Activated CD4-positive, alpha-beta memory T cell treated with anti-CD3 and anti-CD28 coated beads for 36 hours (primary cell): ENCODE data around the gene KRT38. TPM values are rescaled to one million over a fixed set of nuclear protein-coding genes. Genes with fewer than 3 reads are reported as not detected.
"Not testable (repeated sequence)": the region's sequence is repeated elsewhere in the genome, so short reads cannot be mapped to it uniquely, and the experiment has no call there.

Source experiments
- CTCF ChIA-PET: fragments of 350-600 bp; sonication (Branson Sonifier 250); formaldehyde crosslinking; loops from one replicate; lab custom pipeline; 2021; ENCODE audit warnings: antibody characterized with exemption, inconsistent platforms; lab: Charles Lee
- POLR2A ChIA-PET: fragments of 350-600 bp; sonication (Branson Sonifier 250); formaldehyde crosslinking; loops from one replicate; lab custom pipeline; 2021; ENCODE audit warnings: antibody characterized with exemption; lab: Charles Lee
- DNase-seq: peaks from one replicate; pipeline ENCODE4 v3.0.0-alpha.2; 2020
- H3K27ac Mint-ChIP-seq: one replicate; pipeline ENCODE4 v1.8.0; 2021; ENCODE audit warnings: mixed read lengths
- H3K27me3 Mint-ChIP-seq: one replicate; pipeline ENCODE4 v1.8.0; 2021; ENCODE audit warnings: mixed read lengths
- H3K36me3 Mint-ChIP-seq: one replicate; pipeline ENCODE4 v1.8.0; 2021; ENCODE audit warnings: mixed read lengths
- H3K4me1 Mint-ChIP-seq: one replicate; pipeline ENCODE4 v1.8.0; 2021; ENCODE audit warnings: low read depth, mixed read lengths
- H3K4me3 Mint-ChIP-seq: one replicate; pipeline ENCODE4 v1.8.0; 2021; ENCODE audit warnings: mild to moderate bottlenecking, mixed read lengths
- H3K9me3 Mint-ChIP-seq: one replicate; pipeline ENCODE4 v1.8.0; 2021; ENCODE audit warnings: mixed read lengths
- intact Hi-C: fragments of 100-400 bp; cut with micrococcal nuclease; formaldehyde crosslinking; loops from one replicate; pipeline ENCODE4 v1.15.1; 2023
- total RNA-seq, 2 experiments: library from RNA; stranded (reverse); gene quantifications; one replicate each; pipeline ENCODE4 v1.2.3, GENCODE V29; 2021

KRT38 gene
- total RNA-seq, 2 experiments from 2014 or later, result not detected

DNA sequence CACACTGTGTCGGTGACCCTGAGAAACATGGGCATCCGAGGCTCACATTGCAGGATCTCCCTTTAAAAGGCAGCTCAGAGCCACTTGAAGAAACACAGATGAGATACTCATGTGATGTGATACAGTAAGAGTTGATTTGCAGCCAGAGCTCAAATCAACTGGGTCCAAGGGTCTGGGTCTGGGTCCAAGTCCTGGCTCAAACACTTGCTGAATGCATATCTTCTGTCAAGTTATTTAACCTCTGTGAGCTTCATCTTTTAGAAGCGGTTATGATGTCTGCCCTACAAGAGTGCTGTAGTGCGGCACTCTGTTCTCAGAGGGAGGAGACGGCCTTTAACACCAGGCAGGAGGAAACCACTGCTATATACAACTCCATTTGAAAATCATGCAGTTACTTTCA lies 6.4 kb downstream of the KRT38 start:
- CTCF ChIA-PET, result interaction anchor here (1.0 to 1.1 kb wide), 2 partner anchors 13 to 115 kb away, joined by 3 to 4 read pairs; no protein-coding TSS in a partner anchor
- no peaks in the 10 kb centered on the region for H3K9me3 Mint-ChIP-seq
- H3K36me3 Mint-ChIP-seq, result no peaks in the 10 kb centered on the region
- POLR2A ChIA-PET, result no interaction called here
- H3K4me1 Mint-ChIP-seq, result no peaks in the 10 kb centered on the region
- no peak overlapping the region for H3K4me3 Mint-ChIP-seq
- peaks cover 2% of the 10 kb centered on the region for H3K27me3 Mint-ChIP-seq
- intact Hi-C loops, result no loop called here
- no peak overlapping the region for H3K27ac Mint-ChIP-seq
- no peak for DNase-seq

DNA sequence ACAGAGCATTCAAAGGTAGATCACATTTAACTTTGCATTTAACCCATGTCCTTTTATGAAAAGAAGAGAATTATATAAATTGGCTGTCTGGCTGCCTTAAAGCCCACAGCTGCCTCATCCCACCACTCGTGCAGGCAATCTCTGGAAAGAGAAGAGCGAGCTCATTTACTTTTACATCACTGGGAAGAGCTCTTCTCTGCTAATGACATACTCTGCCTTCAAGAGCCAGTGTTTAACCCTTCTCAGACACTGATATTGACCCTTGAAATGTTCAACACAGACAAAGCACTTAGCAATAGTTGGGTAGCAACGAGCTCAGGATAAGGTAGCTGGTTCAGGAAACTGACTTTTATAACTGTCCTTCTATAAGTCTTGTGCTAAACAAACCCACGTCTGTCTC lies 6.8 kb downstream of the KRT38 start:
- CTCF ChIA-PET, result interaction anchor here (1.0 to 1.1 kb wide), 2 partner anchors 13 to 115 kb away, joined by 3 to 4 read pairs; no protein-coding TSS in a partner anchor
- Mint-ChIP-seq H3K9me3 (no peaks in the 10 kb centered on the region), H3K4me3 (no peak overlapping the region), H3K36me3 (no peaks in the 10 kb centered on the region), H3K27ac (no peak overlapping the region), H3K4me1 (no peaks in the 10 kb centered on the region), H3K27me3 (peaks cover 2% of the 10 kb centered on the region)
- intact Hi-C loops, result no loop called here
- no peak for DNase-seq
- POLR2A ChIA-PET, result interaction anchor here (0.6 kb wide), 1 partner anchor 163 kb away, joined by 4 read pairs; no protein-coding TSS in a partner anchor

DNA sequence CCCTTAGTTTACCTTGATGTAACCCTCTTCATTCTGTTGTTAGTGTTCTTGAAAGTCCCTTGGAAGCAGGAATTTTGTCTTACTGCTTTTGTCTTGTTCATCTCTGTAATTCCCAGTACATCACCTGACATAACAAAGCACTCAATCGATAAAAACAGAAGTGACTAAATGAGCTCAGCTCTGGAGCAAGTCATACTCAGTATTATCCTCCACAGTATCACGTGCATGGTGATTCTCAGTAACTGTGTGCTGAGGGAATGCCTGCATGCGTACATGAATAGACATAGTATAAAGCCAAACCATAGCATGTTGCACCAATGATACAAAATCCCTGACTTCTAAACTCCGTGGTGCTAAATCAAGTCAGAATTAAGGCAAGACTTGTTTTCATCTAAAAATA lies 7.2 kb downstream of the KRT38 start:
- Mint-ChIP-seq H3K4me1 (no peaks in the 10 kb centered on the region), H3K27me3 (peaks cover 2% of the 10 kb centered on the region), H3K4me3 (no peak overlapping the region), H3K36me3 (no peaks in the 10 kb centered on the region), H3K27ac (no peak overlapping the region), H3K9me3 (no peaks in the 10 kb centered on the region)
- CTCF ChIA-PET, result interaction anchor here (1.0 to 1.1 kb wide), 2 partner anchors 14 to 116 kb away, joined by 3 to 4 read pairs; no protein-coding TSS in a partner anchor
- POLR2A ChIA-PET, result interaction anchor here (0.6 kb wide), 1 partner anchor 164 kb away, joined by 4 read pairs; no protein-coding TSS in a partner anchor
- no peak for DNase-seq
- intact Hi-C loops, result no loop called here

DNA sequence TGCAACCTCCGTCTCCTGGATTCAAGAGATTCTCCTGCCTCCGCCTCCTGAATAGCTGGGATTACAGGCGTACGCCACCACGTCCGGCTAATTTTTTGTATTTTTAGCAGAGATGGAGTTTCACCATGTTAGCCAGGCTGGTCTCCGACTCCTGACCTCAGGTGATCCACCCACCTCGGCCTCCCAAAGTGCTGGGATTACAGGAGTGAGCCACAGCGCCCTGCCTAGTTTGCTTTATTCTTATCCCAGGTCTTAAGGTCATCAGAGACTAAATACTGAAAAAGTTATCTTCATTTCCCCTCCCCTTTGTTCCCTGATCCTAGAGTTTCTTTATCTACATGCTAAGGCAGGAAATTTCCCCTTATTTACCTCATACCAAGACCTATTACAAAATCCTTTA lies 10.4 kb downstream of the KRT38 start:
- intact Hi-C loops, H3K27me3 Mint-ChIP-seq, CTCF ChIA-PET, H3K9me3 Mint-ChIP-seq, H3K4me1 Mint-ChIP-seq, H3K36me3 Mint-ChIP-seq, H3K4me3 Mint-ChIP-seq, H3K27ac Mint-ChIP-seq, DNase-seq: not testable (repeated sequence)
- POLR2A ChIA-PET, result interaction anchor here (0.5 kb wide), 1 partner anchor 34 kb away, joined by 3 read pairs; no protein-coding TSS in a partner anchor

DNA sequence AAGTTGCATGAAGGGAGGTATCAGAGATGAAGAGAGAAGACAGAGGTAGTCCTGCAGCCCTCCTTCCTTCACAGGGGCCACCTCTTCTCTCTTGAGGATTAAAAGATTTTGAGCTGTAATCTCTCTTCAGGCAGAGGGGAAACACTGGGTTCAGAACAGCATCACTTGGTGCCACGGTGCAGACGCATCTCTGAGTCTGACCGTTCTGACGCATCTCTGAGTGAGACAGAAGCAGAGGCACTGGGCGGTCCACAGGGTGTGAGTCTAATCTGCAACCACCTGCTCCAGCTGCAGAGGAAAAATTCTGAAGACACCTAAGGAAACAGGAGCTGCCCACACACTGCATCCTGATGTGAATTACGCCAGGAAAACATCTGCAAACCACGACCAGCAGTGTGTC lies 11.1 kb downstream of the KRT38 start:
- Mint-ChIP-seq H3K27ac (no peak overlapping the region), H3K36me3 (no peaks in the 10 kb centered on the region), H3K4me3 (no peak overlapping the region), H3K27me3 (peaks cover 2% of the 10 kb centered on the region), H3K4me1 (no peaks in the 10 kb centered on the region), H3K9me3 (no peaks in the 10 kb centered on the region)
- intact Hi-C loops, result no loop called here
- ChIA-PET CTCF (no interaction called here), POLR2A (no interaction called here)
- no peak for DNase-seq

DNA sequence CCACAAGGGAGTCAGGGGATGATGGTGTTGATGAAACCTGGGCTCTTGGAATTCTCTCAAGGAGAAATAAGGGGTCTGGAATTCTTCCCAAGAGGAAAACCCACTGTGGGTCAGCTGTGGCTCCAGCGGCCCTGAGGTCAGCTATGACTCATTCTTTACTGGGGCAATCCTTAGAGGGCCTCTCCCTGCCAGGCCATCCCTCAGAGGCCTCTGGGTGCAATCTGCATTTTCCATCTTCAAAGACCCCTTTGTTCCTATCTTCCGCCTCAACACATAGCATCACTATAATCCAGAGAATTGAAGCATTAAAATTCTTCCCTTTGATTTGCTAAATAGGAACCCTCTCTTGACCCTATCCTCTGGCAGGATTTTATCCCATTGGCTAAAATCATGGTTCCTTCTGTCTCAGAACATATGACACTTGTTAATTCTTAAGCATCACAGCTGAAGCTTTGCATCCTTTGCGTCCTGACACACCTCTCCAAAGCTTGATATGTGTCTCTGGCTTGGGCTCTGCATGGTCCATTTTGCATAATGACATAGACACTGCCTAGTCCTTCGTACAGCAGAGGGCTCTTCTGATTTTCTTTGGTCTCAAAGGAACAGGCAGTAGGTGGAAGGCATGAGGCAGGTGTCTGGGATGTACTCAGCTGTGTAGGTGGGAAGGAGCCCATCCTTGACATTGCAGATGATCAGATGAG lies 12.0 kb downstream of the KRT38 start:
- no peaks in the 10 kb centered on the region for H3K36me3 Mint-ChIP-seq
- H3K27ac Mint-ChIP-seq, result no peak overlapping the region
- no peak for DNase-seq
- H3K4me1 Mint-ChIP-seq, result no peaks in the 10 kb centered on the region
- POLR2A ChIA-PET, result no interaction called here
- no peak overlapping the region for H3K4me3 Mint-ChIP-seq
- H3K9me3 Mint-ChIP-seq, result no peaks in the 10 kb centered on the region
- peaks cover 2% of the 10 kb centered on the region for H3K27me3 Mint-ChIP-seq
- CTCF ChIA-PET, result no interaction called here
- intact Hi-C loops, result no loop called here

DNA sequence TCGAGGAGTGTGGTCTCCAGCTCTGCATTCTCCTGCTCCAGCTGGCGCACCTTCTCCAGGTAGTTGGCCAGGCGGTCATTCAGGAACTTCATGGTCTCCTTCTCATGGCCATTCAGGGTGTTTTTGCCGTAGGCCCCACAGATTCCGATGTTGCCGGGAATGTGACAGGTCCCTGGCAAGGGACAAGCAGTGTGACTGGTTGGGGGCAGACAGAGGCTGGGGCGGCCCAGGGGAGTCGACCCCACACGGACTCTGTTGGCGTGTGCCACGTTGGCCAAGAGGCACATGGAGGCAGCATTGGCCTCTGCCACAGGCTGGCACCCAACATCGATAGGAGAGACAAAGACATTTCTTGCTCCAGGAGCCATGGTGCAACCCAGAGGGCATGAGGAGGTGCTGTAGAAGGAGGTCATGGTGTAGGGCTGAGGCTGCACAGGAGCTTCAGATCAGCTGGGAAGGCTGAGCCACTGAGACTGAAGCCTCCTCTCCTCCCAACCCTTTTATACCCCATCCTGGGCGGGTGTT lies 16.6 kb downstream of the KRT38 start, which contains the start of gene KRT37:
KRT37 (minus strand) TSS at position 475 of the 525 bp plus-strand sequence; CDS start at position 413, 62 bp downstream.
- Mint-ChIP-seq H3K4me3 (no peak within 1 kb of the TSS), H3K27me3 (no peaks in the 10 kb centered on the region), H3K36me3 (no peaks in the 10 kb centered on the region), H3K4me1 (peaks cover 3% of the 10 kb centered on the region), H3K9me3 (no peaks in the 10 kb centered on the region), H3K27ac (no peak within 1 kb of the TSS)
- ChIA-PET POLR2A (no interaction called here), CTCF (no interaction called here)
- no peak for DNase-seq
- intact Hi-C loops, result no loop called here

DNA sequence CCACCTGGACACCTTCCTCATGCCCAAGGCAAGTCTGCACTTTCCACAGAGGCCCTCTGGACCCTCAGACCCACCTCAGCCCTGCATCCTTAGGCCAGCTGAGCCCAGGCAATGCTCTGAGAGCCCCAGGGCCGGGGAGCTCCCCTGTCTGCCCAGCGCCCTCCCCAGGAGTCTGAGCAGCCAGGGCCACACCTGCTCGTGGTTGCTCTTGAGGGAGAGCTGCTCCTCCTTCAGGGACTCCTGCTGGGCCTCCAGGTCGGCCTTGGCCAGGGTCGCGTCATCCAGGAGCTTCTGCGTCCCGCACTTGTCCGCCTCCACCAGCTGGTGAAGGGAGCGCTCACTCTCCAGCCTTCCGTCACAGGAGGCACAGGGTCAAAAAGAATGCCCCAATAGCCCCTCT lies 18.2 kb downstream of the KRT38 start:
- CTCF ChIA-PET, result not testable (repeated sequence)

DNA sequence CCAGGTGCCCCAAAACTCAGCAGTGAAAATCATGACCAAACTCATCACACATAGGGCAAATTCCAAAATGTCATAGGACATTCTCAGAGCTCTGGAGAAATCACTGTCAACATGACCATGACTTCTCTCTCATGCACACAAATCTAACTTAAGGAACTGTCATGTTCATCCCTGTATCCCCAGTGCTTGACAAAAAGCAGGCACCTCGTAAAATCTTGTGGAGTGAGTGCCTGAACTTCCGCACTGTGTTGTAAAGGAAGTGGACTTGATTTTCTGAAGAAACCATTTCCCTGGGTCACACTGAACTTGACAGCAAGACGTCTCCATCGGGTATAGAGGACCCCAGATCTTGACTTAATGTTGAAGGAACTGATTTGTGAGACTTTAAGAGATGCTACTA lies 19.2 kb downstream of the KRT38 start:
- peaks cover 3% of the 10 kb centered on the region for H3K4me1 Mint-ChIP-seq
- POLR2A ChIA-PET, result no interaction called here

More for the DNA sequence above, 18.2 kb downstream of the KRT38 start:
- H3K4me1 Mint-ChIP-seq, H3K9me3 Mint-ChIP-seq, H3K36me3 Mint-ChIP-seq, H3K4me3 Mint-ChIP-seq, H3K27me3 Mint-ChIP-seq, DNase-seq, H3K27ac Mint-ChIP-seq, intact Hi-C loops, POLR2A ChIA-PET: not testable (repeated sequence)

DNA sequence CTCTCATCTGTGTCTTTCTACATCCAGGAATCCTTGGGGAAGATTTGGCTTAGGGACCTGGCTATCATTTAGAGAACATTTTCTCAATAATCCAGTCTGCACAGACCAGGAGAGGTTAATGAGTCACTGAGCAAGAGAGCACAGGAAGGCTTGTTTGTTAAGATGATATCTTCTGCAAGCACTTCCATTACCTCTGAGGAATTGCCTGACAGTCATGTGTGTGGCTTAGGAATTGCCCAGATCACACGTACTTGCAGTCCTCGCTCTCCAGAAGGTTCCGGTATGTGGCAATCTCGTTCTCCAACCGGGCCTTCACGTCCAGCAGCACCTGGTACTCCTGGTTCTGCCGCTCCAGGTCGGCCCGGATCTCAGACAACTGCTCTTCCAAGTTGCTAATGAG lies 19.7 kb downstream of the KRT38 start:
- Mint-ChIP-seq H3K4me1 (peaks cover 3% of the 10 kb centered on the region), H3K27ac (no peak overlapping the region), H3K4me3 (no peak overlapping the region), H3K9me3 (no peaks in the 10 kb centered on the region), H3K27me3 (no peaks in the 10 kb centered on the region), H3K36me3 (no peaks in the 10 kb centered on the region)
- intact Hi-C loops, result no loop called here
- ChIA-PET CTCF (no interaction called here), POLR2A (no interaction called here)
- DNase-seq, result no peak

More for the DNA sequence above, 19.2 kb downstream of the KRT38 start:
- Mint-ChIP-seq H3K27ac (no peak overlapping the region), H3K27me3 (no peaks in the 10 kb centered on the region), H3K9me3 (no peaks in the 10 kb centered on the region), H3K36me3 (no peaks in the 10 kb centered on the region), H3K4me3 (no peak overlapping the region)
- intact Hi-C loops, result no loop called here
- DNase-seq, result no peak
- CTCF ChIA-PET, result no interaction called here

DNA sequence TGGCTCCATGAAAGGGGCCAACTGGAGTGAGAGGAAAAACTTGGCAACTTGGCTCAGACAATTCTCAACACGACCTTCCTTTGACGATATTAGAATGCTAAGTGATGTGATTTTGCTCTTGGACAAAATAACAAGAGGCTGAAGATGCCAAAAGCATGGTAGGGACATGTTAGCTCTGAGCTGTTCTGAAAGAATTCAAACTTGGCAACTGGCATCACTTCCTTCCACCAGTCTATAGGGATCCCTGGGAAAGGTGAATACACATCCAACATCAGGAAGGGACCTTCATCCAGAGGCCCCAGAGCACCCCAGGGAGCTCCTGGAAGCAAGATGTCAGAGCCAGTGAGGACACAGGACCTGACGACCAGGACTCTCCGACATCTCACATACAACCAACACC lies 20.6 kb downstream of the KRT38 start:
- intact Hi-C loops, result no loop called here
- peaks cover 3% of the 10 kb centered on the region for H3K4me1 Mint-ChIP-seq
- H3K27me3 Mint-ChIP-seq, result no peaks in the 10 kb centered on the region
- no peaks in the 10 kb centered on the region for H3K9me3 Mint-ChIP-seq
- no peak for DNase-seq
- CTCF ChIA-PET, result no interaction called here
- no peak overlapping the region for H3K4me3 Mint-ChIP-seq
- no peaks in the 10 kb centered on the region for H3K36me3 Mint-ChIP-seq
- no peak overlapping the region for H3K27ac Mint-ChIP-seq
- POLR2A ChIA-PET, result no interaction called here

DNA sequence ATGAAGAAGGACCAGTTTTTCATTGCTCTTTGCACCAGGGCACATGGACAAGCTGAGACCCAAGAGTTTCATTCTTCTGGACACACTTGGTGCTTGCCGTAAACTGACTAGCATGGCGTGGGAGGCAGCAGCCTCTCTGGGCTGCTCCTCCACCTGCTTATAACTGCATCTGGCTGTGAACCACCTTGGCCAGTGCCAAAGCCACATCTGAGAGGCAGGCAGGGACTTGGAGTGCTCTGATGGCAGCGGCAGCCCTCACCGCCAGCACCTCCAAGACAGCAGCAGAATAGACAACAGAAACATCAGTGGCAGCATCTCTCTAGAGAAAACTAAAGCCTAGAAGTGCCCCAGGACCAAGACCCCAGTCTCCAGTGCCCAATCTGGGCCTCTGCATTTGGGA lies 21.1 kb downstream of the KRT38 start:
- no peak for DNase-seq
- H3K9me3 Mint-ChIP-seq, result no peaks in the 10 kb centered on the region
- H3K36me3 Mint-ChIP-seq, result no peaks in the 10 kb centered on the region
- no peak overlapping the region for H3K27ac Mint-ChIP-seq
- H3K4me1 Mint-ChIP-seq, result peaks cover 3% of the 10 kb centered on the region
- ChIA-PET POLR2A (no interaction called here), CTCF (no interaction called here)
- no peaks in the 10 kb centered on the region for H3K27me3 Mint-ChIP-seq
- H3K4me3 Mint-ChIP-seq, result no peak overlapping the region
- intact Hi-C loops, result no loop called here
